H9 (cell line): ENCODE data around the gene LIAS. TPM values are rescaled to one million over a fixed set of nuclear protein-coding genes. Genes with fewer than 3 reads are reported as not detected.

ENCODE experiments used
- DNase-seq: peaks from one replicate; pipeline ENCODE4 v3.0.0-alpha.2; 2017
- H2AFZ ChIP-seq: one replicate; pipeline ENCODE4 v1.6.1; 2013; ENCODE audit warnings: mild to moderate bottlenecking, low read length, control low read depth, moderate library complexity
- H2AK5ac ChIP-seq: 2 replicates; pipeline ENCODE4 v1.6.1; 2013; ENCODE audit warnings: low read length, control low read depth, mixed read lengths; ENCODE audit not compliant: insufficient read length
- H2BK120ac ChIP-seq: one replicate; pipeline ENCODE4 v1.6.1; 2013; ENCODE audit warnings: low read depth, mild to moderate bottlenecking, low read length, control low read depth, inconsistent platforms; ENCODE audit not compliant: poor library complexity, severe bottlenecking
- H2BK12ac ChIP-seq: 2 replicates; pipeline ENCODE4 v1.6.1; 2013; ENCODE audit warnings: low read length, control low read depth, mixed read lengths, low read depth; ENCODE audit not compliant: insufficient read length
- H2BK15ac ChIP-seq: 2 replicates; pipeline ENCODE4 v1.6.1; 2013; ENCODE audit warnings: low read depth, low read length, control low read depth
- H2BK20ac ChIP-seq: one replicate; pipeline ENCODE4 v1.6.1; 2013; ENCODE audit warnings: low read depth, mild to moderate bottlenecking, low read length, control low read depth, inconsistent platforms; ENCODE audit not compliant: poor library complexity, severe bottlenecking
- H2BK5ac ChIP-seq: 2 replicates; pipeline ENCODE4 v1.6.1; 2013; ENCODE audit warnings: low read length, control low read depth, mixed read lengths; ENCODE audit not compliant: insufficient read length
- H3K14ac ChIP-seq: 2 replicates; pipeline ENCODE4 v1.6.1; 2013; ENCODE audit warnings: low read length, control low read depth; ENCODE audit not compliant: insufficient read depth
- H3K18ac ChIP-seq: 2 replicates; pipeline ENCODE4 v1.6.1; 2013; ENCODE audit warnings: low read depth, mild to moderate bottlenecking, mixed read lengths, low read length, control low read depth; ENCODE audit not compliant: insufficient read length
- H3K23ac ChIP-seq: 2 replicates; pipeline ENCODE4 v1.6.1; 2013; ENCODE audit warnings: low read length, control low read depth, mixed read lengths, low read depth; ENCODE audit not compliant: insufficient read length
- H3K23me2 ChIP-seq: 2 replicates; pipeline ENCODE4 v1.6.1; 2013; ENCODE audit warnings: low read depth, mild to moderate bottlenecking, mixed read lengths, low read length, control low read depth; ENCODE audit not compliant: insufficient read length, poor library complexity, severe bottlenecking
- H3K27ac ChIP-seq: 2 replicates; pipeline ENCODE4 v1.5.1; 2013; ENCODE audit warnings: low read length, control low read depth, mixed read lengths, low read depth; ENCODE audit not compliant: insufficient read length
- H3K27me3 ChIP-seq: 2 replicates; pipeline ENCODE4 v1.6.1; 2013; ENCODE audit warnings: low read length, control low read depth, inconsistent platforms; ENCODE audit not compliant: insufficient read depth
- H3K4ac ChIP-seq: 2 replicates; pipeline ENCODE4 v1.6.1; 2013; ENCODE audit warnings: low read depth, mild to moderate bottlenecking, control low read depth, inconsistent platforms, low read length, moderate library complexity
- H3K4me1 ChIP-seq: 2 replicates; pipeline ENCODE4 v1.6.1; 2013; ENCODE audit warnings: low read length, control low read depth, inconsistent platforms; ENCODE audit not compliant: insufficient read depth
- H3K4me2 ChIP-seq: 2 replicates; pipeline ENCODE4 v1.6.1; 2013; ENCODE audit warnings: low read length, control low read depth, mixed read lengths; ENCODE audit not compliant: insufficient read length, insufficient read depth
- H3K56ac ChIP-seq: 2 replicates; pipeline ENCODE4 v1.6.1; 2013; ENCODE audit warnings: low read depth, mild to moderate bottlenecking, mixed read lengths, low read length, control low read depth; ENCODE audit not compliant: insufficient read length
- H3K79me1 ChIP-seq: 2 replicates; pipeline ENCODE4 v1.6.1; 2013; ENCODE audit warnings: low read depth, mild to moderate bottlenecking, moderate library complexity, low read length, control low read depth, inconsistent platforms; ENCODE audit not compliant: insufficient read depth, poor library complexity, severe bottlenecking
- H3K79me2 ChIP-seq: 2 replicates; pipeline ENCODE4 v1.6.1; 2013; ENCODE audit warnings: low read length, control low read depth, inconsistent platforms; ENCODE audit not compliant: insufficient read depth
- H3K9ac ChIP-seq: 2 replicates; pipeline ENCODE4 v1.6.1; 2013; ENCODE audit warnings: low read length, control low read depth, mixed read lengths; ENCODE audit not compliant: insufficient read length; ENCODE audit errors: extremely low read depth
- H3K9me3 ChIP-seq: one replicate; pipeline ENCODE4 v1.6.1; 2013; ENCODE audit warnings: low read depth, low read length, inconsistent platforms; ENCODE audit not compliant: control insufficient read depth
- H3T11ph ChIP-seq: one replicate; pipeline ENCODE4 v1.6.1; 2013; ENCODE audit warnings: mild to moderate bottlenecking, low read length, control low read depth, inconsistent platforms
- H4K20me1 ChIP-seq: one replicate; pipeline ENCODE4 v1.6.1; 2013; ENCODE audit not compliant: control insufficient read depth, insufficient read length, insufficient read depth
- H4K5ac ChIP-seq: 2 replicates; pipeline ENCODE4 v1.6.1; 2013; ENCODE audit warnings: low read depth, mild to moderate bottlenecking, mixed read lengths, low read length, control low read depth; ENCODE audit not compliant: insufficient read length
- H4K8ac ChIP-seq: replicated peaks from 2 replicates; pipeline ENCODE4 v1.6.1; 2013; ENCODE audit warnings: low read length, control low read depth, mixed read lengths, low read depth; ENCODE audit not compliant: insufficient read length
- H4K91ac ChIP-seq: 2 replicates; pipeline ENCODE4 v1.6.1; 2013; ENCODE audit warnings: low read depth, mild to moderate bottlenecking, moderate library complexity, mixed read lengths, low read length, control low read depth; ENCODE audit not compliant: insufficient read length
- H3K27ac Mint-ChIP-seq, 3 experiments: 2 replicates in 2 of 3; 3 replicates in 1 of 3; pipeline ENCODE4 v1.8.0; 2020 to 2021; ENCODE audit warnings: mixed read lengths in 3 of 3, mild to moderate bottlenecking in 1 of 3, moderate library complexity in 1 of 3
- H3K27me3 Mint-ChIP-seq: 2 replicates; pipeline ENCODE4 v1.8.0; 2021; ENCODE audit warnings: low read depth, mild to moderate bottlenecking, moderate library complexity, mixed read lengths
- H3K36me3 Mint-ChIP-seq, 3 experiments: 2 replicates in 2 of 3; 3 replicates in 1 of 3; pipeline ENCODE4 v1.8.0; 2020 to 2021; ENCODE audit warnings: low read depth in 3 of 3, mixed read lengths in 3 of 3; ENCODE audit not compliant: insufficient read depth in 1 of 3
- H3K4me1 Mint-ChIP-seq, 2 experiments: 2 replicates each; pipeline ENCODE4 v1.8.0; 2020; ENCODE audit warnings: mixed read lengths in 2 of 2
- H3K4me3 Mint-ChIP-seq, 2 experiments: 2 replicates in 1 of 2; 3 replicates in 1 of 2; pipeline ENCODE4 v1.8.0; 2020 to 2021; ENCODE audit warnings: mild to moderate bottlenecking in 2 of 2, mixed read lengths in 2 of 2, moderate library complexity in 1 of 2
- H3K9me3 Mint-ChIP-seq, 2 experiments: 2 replicates in 1 of 2; 3 replicates in 1 of 2; pipeline ENCODE4 v1.8.0; 2020; ENCODE audit warnings: mild to moderate bottlenecking in 2 of 2, mixed read lengths in 2 of 2, moderate library complexity in 1 of 2
- CTCF ChIP-seq: fragments of 200-600 bp; sonication (generic); conservative IDR thresholded peaks from 3 replicates; pipeline ENCODE4 v1.8.0; 2021; ENCODE audit warnings: antibody characterized with exemption, mild to moderate bottlenecking
- WGBS: extraction: QIAGEN DNeasy Blood & Tissue Kit; methylation state at CpG from one replicate; pipeline ENCODE4 v1.1.7; 2013; ENCODE audit warnings: missing lambda C conversion rate, low lambda C conversion rate, mixed read lengths; ENCODE audit not compliant: insufficient read length; ENCODE audit errors: extremely low coverage; 5-methylcytosine and 5-hydroxymethylcytosine counted together
- total RNA-seq: library from RNA; stranded (reverse); gene quantifications from 2 replicates; pipeline ENCODE4 v1.2.1, GENCODE V29; 2021

LIAS gene
- total RNA-seq, 1 experiment from 2014 or later: 18.5 TPM

- Histone ChIP-seq H3K4me1 (peaks cover 2% of the 10 kb centered on the region; the same call in 1 of the 2 replicates), H3K4ac (no peak overlapping the region), H2AK5ac (no peak overlapping the region), H3K56ac (no peak overlapping the region), H3K79me2 (peaks cover 10% of the 10 kb centered on the region), H2AFZ (no peak overlapping the region), H2BK120ac (no peak overlapping the region), H3K79me1 (peaks cover 6% of the 10 kb centered on the region), H3K23me2 (no peaks in the 10 kb centered on the region), H4K20me1 (no peaks in the 10 kb centered on the region), H3K23ac (no peak overlapping the region), H3K9me3 (no peaks in the 10 kb centered on the region), H3K18ac (no peak overlapping the region), H3K27ac (peak overlapping the region; percentile 35), H3T11ph (no peak overlapping the region), H4K91ac (no peak overlapping the region), H3K14ac (no peak overlapping the region), H2BK20ac (no peak overlapping the region), H2BK15ac (no peak overlapping the region), H3K4me2 (no peak overlapping the region), H3K9ac (no peak overlapping the region), H2BK5ac (no peak overlapping the region), H2BK12ac (no peak overlapping the region), H3K27me3 (no peaks in the 10 kb centered on the region), H4K8ac (no peak overlapping the region), H4K5ac (no peak overlapping the region)
- H3K4me3 Mint-ChIP-seq: no peak overlapping the region; a peak in 1 of 5 replicates
- peak overlapping the region in 2 of 3 experiments; percentile 62 to 79; a peak in 3 of 7 replicates for H3K27ac Mint-ChIP-seq
- 100% methylated on average over 2 of the region's 11 CpGs for WGBS
- peaks cover 14 to 17% of the 10 kb centered on the region in 2 experiments for H3K4me1 Mint-ChIP-seq
- H3K9me3 Mint-ChIP-seq: no peaks in the 10 kb centered on the region
- peaks cover 54 to 82% (median 69%) of the 10 kb centered on the region in 3 experiments for H3K36me3 Mint-ChIP-seq
- TF ChIP-seq CTCF: no peak
- no peaks in the 10 kb centered on the region for H3K27me3 Mint-ChIP-seq
- DNase-seq: no peak
Observed at GRCh38 chr4:39452860-39453587, 5.8 kb upstream of the LIAS start.
